HepG2 (cell line): ENCODE measurements around the gene GPR15LG. TPM values are rescaled to one million over a fixed set of nuclear protein-coding genes. Genes with fewer than 3 reads are reported as not detected.

ENCODE experiments used
- ARID4A ChIP-seq: sonication (generic); formaldehyde crosslinking; IDR thresholded peaks from 2 replicates; pipeline ENCODE4 v1.5.0; 2020; ENCODE audit warnings: mild to moderate bottlenecking, missing genetic modification reagents, borderline replicate concordance
- CEBPB ChIP-seq: IDR thresholded peaks from 2 replicates; pipeline ENCODE4 v1.6.1; 2011; ENCODE audit warnings: low read depth, low read length, improper control_type of control experiment, borderline replicate concordance
- CSRNP1 ChIP-seq: sonication (generic); formaldehyde crosslinking; IDR thresholded peaks from 2 replicates; pipeline ENCODE4 v1.8.1; 2023; ENCODE audit warnings: mild to moderate bottlenecking, missing genetic modification reagents
- E2F2 ChIP-seq: sonication (generic); formaldehyde crosslinking; IDR thresholded peaks from 2 replicates; pipeline ENCODE4 v1.4.0; 2020; ENCODE audit warnings: missing genetic modification reagents, borderline replicate concordance
- SOX13 ChIP-seq, 3 experiments: fragments of 450-650 bp in 1 of 3; sonication (generic) in 1 of 3; formaldehyde crosslinking in 1 of 3; IDR thresholded peaks in 2 of 3; conservative IDR thresholded peaks in 1 of 3; 2 replicates each; pipeline versions ENCODE4 v1.5.0 to v1.6.1; 2016 to 2020; ENCODE audit warnings: antibody characterized with exemption in 1 of 3, mild to moderate bottlenecking in 1 of 3, missing compliant biosample characterization in 1 of 3, missing genetic modification reagents in 1 of 3, moderate library complexity in 1 of 3
- TGIF2 ChIP-seq: IDR thresholded peaks from 2 replicates; pipeline ENCODE4 v1.6.1; 2016; ENCODE audit warnings: control low read depth, missing compliant biosample characterization
- TMF1 ChIP-seq: sonication (generic); formaldehyde crosslinking; IDR thresholded peaks from 2 replicates; pipeline ENCODE4 v1.8.1; 2022; ENCODE audit warnings: low read depth, missing genetic modification reagents
- XRCC5 ChIP-seq: fragments of 200-400 bp; formaldehyde crosslinking; optimal IDR thresholded peaks from 2 replicates; pipeline ENCODE3; 2017; ENCODE audit warnings: mild to moderate bottlenecking, low read length
- ZNF547 ChIP-seq: sonication (generic); formaldehyde crosslinking; IDR thresholded peaks from 2 replicates; pipeline ENCODE4 v1.5.1; 2020; ENCODE audit warnings: mild to moderate bottlenecking, missing genetic modification reagents
- ZNF713 ChIP-seq: sonication (generic); formaldehyde crosslinking; IDR thresholded peaks from 2 replicates; pipeline ENCODE4 v1.4.0; 2020; ENCODE audit warnings: mild to moderate bottlenecking, missing genetic modification reagents
- ZNF788 ChIP-seq: sonication (generic); formaldehyde crosslinking; IDR thresholded peaks from 2 replicates; pipeline ENCODE4 v1.5.0; 2020; ENCODE audit warnings: mild to moderate bottlenecking, missing genetic modification reagents, borderline replicate concordance
- polyA plus RNA-seq, 8 experiments: library from polyadenylated mRNA; depleted of rRNA in 3 of 8; stranded (reverse) in 7 of 8; unstranded in 1 of 8; fragments of >200 nt; fragmentation: Illumina TruSeq in 4 of 8; extraction: Trizol in 4 of 8; gene quantifications; 2 replicates each; pipeline versions ENCODE4 v1.2.1 to v1.2.3, GENCODE V29; 2011 to 2016; ENCODE audit warnings: low read depth in 4 of 8, missing spikeins in 1 of 8, mixed read lengths in 1 of 8; ENCODE audit not compliant: insufficient read depth in 1 of 8
- total RNA-seq, 5 experiments: library from RNA; depleted of rRNA; stranded (reverse); fragments of >200 nt; fragmentation: Illumina TruSeq; extraction: Trizol; gene quantifications; 2 replicates each; pipeline ENCODE4 v1.2.3, GENCODE V29; 2016; ENCODE audit warnings: low read depth in 1 of 5
- TF ChIP-seq, protein P1 (sequence below): sonication (generic); formaldehyde crosslinking; IDR thresholded peaks from 2 replicates; pipeline ENCODE4 v1.8.0; 2022; ENCODE audit warnings: missing genetic modification reagents, mild to moderate bottlenecking, inconsistent platforms, borderline replicate concordance
- TF ChIP-seq, protein P2 (sequence below): sonication (generic); formaldehyde crosslinking; IDR thresholded peaks from 2 replicates; pipeline ENCODE4 v1.4.0; 2020; ENCODE audit warnings: missing genetic modification reagents, low read depth, mild to moderate bottlenecking, borderline replicate concordance
- TF ChIP-seq, protein P3 (sequence below): sonication (generic); formaldehyde crosslinking; IDR thresholded peaks from 2 replicates; pipeline ENCODE4 v1.4.0; 2020; ENCODE audit warnings: mild to moderate bottlenecking, missing genetic modification reagents, borderline replicate concordance

The GPR15LG gene
- total and polyA plus RNA-seq, 2 of the 13 experiments (the other 11 are each of a cell fraction or from before 2014, with no cell fraction given), result not detected

- TF ChIP-seq, protein P1, sequence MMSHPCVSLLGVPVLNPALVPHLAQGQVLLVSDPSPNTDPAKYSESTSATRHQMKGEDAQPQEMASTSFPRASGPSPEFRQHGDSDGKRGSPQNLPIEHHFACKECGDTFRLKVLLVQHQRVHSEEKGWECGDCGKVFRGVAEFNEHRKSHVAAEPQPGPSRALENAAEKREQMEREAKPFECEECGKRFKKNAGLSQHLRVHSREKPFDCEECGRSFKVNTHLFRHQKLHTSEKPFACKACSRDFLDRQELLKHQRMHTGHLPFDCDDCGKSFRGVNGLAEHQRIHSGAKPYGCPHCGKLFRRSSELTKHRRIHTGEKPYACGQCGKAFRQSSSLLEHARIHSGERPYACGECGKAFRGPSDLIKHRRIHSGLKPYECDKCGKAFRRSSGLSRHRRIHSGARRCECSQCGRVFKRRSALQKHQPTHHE (CRISPR knock-in tag), result peak; percentile 91; the same call in 1 of the 2 replicates
- TF ChIP-seq ARID4A (CRISPR knock-in tag) (peak; percentile 97), E2F2 (CRISPR knock-in tag) (peak; percentile 60; the same call in 1 of the 2 replicates), CEBPB (peak; percentile 98), TGIF2 (CRISPR knock-in tag) (peak; percentile 93), ZNF713 (CRISPR knock-in tag) (peak; percentile 92; the same call in 1 of the 2 replicates), SOX13 (IDR thresholded peaks at IDR 0.05) (no peak), SOX13 (CRISPR knock-in tag; conservative IDR thresholded peaks at IDR 0.05 in 1 of 2, IDR thresholded peaks at IDR 0.05 in 1 of 2) (no peak), CSRNP1 (CRISPR knock-in tag) (peak; percentile 75; the same call in 1 of the 2 replicates), ZNF547 (peak; percentile 91), XRCC5 (peak; percentile 72), ZNF788 (CRISPR knock-in tag) (peak; percentile 77; the same call in 1 of the 2 replicates), TMF1 (CRISPR knock-in tag) (0 out of 2 replicates have a peak, but pooled peaks have one; percentile 36)
- TF ChIP-seq, protein P2, sequence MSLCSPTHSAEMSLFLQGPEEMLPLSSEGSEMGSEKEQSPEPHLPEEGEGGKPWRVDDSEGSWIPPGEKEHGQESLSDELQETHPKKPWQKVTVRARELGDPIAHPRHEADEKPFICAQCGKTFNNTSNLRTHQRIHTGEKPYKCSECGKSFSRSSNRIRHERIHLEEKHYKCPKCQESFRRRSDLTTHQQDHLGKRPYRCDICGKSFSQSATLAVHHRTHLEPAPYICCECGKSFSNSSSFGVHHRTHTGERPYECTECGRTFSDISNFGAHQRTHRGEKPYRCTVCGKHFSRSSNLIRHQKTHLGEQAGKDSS (CRISPR knock-in tag), result peak; percentile 52; the same call in 1 of the 2 replicates
- TF ChIP-seq, protein P3, sequence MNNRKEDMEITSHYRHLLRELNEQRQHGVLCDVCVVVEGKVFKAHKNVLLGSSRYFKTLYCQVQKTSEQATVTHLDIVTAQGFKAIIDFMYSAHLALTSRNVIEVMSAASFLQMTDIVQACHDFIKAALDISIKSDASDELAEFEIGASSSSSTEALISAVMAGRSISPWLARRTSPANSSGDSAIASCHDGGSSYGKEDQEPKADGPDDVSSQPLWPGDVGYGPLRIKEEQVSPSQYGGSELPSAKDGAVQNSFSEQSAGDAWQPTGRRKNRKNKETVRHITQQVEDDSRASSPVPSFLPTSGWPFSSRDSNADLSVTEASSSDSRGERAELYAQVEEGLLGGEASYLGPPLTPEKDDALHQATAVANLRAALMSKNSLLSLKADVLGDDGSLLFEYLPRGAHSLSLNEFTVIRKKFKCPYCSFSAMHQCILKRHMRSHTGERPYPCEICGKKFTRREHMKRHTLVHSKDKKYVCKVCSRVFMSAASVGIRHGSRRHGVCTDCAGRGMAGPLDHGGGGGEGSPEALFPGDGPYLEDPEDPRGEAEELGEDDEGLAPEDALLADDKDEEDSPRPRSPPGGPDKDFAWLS (CRISPR knock-in tag), result no peak
Measured at GRCh38 chr10:84139126-84140035, 34.2 kb upstream of the GPR15LG start, which contains the start of gene GHITM (continued).
